Activated gamma-delta T cell treated with anti-CD3 and anti-CD28 coated beads, Interleukin-2, amount 50 U/mL, for 16 hours (primary cell): Measurements from ENCODE around the gene CYTH1.

ENCODE experiments used
- DNase-seq: peaks from one replicate; pipeline ENCODE4 v3.0.0-alpha.2; 2020; ENCODE audit warnings: low read depth

CYTH1 gene

GRCh38 chr17:78804777-78805176, 22.7 kb upstream of the CYTH1 start:
- no peak for DNase-seq

GRCh38 chr17:78803186-78803845, 21.2 kb upstream of the CYTH1 start:
- DNase-seq: no peak

GRCh38 chr17:78802459-78802858, 20.4 kb upstream of the CYTH1 start:
- no peak for DNase-seq

GRCh38 chr17:78802008-78802407, 19.9 kb upstream of the CYTH1 start:
- no peak for DNase-seq

- DNase-seq: no peak
Observed at GRCh38 chr17:78800132-78800931, 18.3 kb upstream of the CYTH1 start.

- DNase-seq: no peak
Observed at GRCh38 chr17:78798695-78799559, 16.9 kb upstream of the CYTH1 start.

GRCh38 chr17:78797691-78798585, 15.9 kb upstream of the CYTH1 start:
- no peak for DNase-seq

- DNase-seq: no peak
Observed at GRCh38 chr17:78797213-78797612, 15.1 kb upstream of the CYTH1 start.

GRCh38 chr17:78796517-78796900, 14.4 kb upstream of the CYTH1 start:
- no peak for DNase-seq

- no peak for DNase-seq
Observed at GRCh38 chr17:78795861-78796516, 13.9 kb upstream of the CYTH1 start.

- no peak for DNase-seq
Observed at GRCh38 chr17:78794864-78795640, 13.0 kb upstream of the CYTH1 start.

GRCh38 chr17:78794399-78794798, 12.3 kb upstream of the CYTH1 start:
- no peak for DNase-seq

- no peak for DNase-seq
Observed at GRCh38 chr17:78793968-78794367, 11.9 kb upstream of the CYTH1 start.

- DNase-seq: no peak
Observed at GRCh38 chr17:78793415-78793814, 11.3 kb upstream of the CYTH1 start.

GRCh38 chr17:78791840-78792709, 10.0 kb upstream of the CYTH1 start:
- no peak for DNase-seq

GRCh38 chr17:78790552-78790951, 8.5 kb upstream of the CYTH1 start:
- DNase-seq: no peak

GRCh38 chr17:78789663-78790181, 7.6 kb upstream of the CYTH1 start:
- DNase-seq: no peak

- no peak for DNase-seq
Observed at GRCh38 chr17:78789149-78789662, 7.1 kb upstream of the CYTH1 start.

- DNase-seq: no peak
Observed at GRCh38 chr17:78788451-78788850, 6.4 kb upstream of the CYTH1 start.
